Activated naive CD8-positive, alpha-beta T cell treated with anti-CD3 and anti-CD28 coated beads, Interleukin-2, amount 10 ng/mL, durations not matched to agents 7 days and 5 days (primary cell): Measurements from ENCODE around the gene FANCF. TPM values are rescaled to one million over a fixed set of nuclear protein-coding genes. Genes with fewer than 3 reads are reported as not detected.
"Not testable (repeated sequence)": the region's sequence is repeated elsewhere in the genome, so short reads cannot be mapped to it uniquely, and the experiment has no call there.

Experiments used
- ATAC-seq: fragments of 150-1000 bp; cut with Tn5 transposase; one replicate; pipeline ENCODE4 v1.10.0; 2021; ENCODE audit warnings: low read depth, moderate library complexity
- POLR2A ChIA-PET: fragments of 350-600 bp; sonication (Branson Sonifier 250); formaldehyde crosslinking; loops from one replicate; lab custom pipeline; 2021; ENCODE audit warnings: antibody characterized with exemption; lab: Charles Lee
- DNase-seq: peaks from one replicate; pipeline ENCODE4 v3.0.0; 2021
- H3K27ac Mint-ChIP-seq: one replicate; pipeline ENCODE4 v1.8.0; 2022; ENCODE audit warnings: mild to moderate bottlenecking, mixed read lengths
- H3K27me3 Mint-ChIP-seq: one replicate; pipeline ENCODE4 v1.8.0; 2022; ENCODE audit warnings: mild to moderate bottlenecking, moderate library complexity, mixed read lengths
- H3K36me3 Mint-ChIP-seq: one replicate; pipeline ENCODE4 v1.8.0; 2021; ENCODE audit warnings: mild to moderate bottlenecking, mixed read lengths
- H3K4me1 Mint-ChIP-seq: one replicate; pipeline ENCODE4 v1.8.0; 2021; ENCODE audit warnings: mixed read lengths
- H3K4me3 Mint-ChIP-seq: one replicate; pipeline ENCODE4 v1.8.0; 2022; ENCODE audit warnings: mild to moderate bottlenecking, moderate library complexity, mixed read lengths
- H3K9me3 Mint-ChIP-seq: one replicate; pipeline ENCODE4 v1.8.0; 2021; ENCODE audit warnings: mixed read lengths
- total RNA-seq, 2 experiments: library from RNA; stranded (reverse); gene quantifications; one replicate each; pipeline ENCODE4 v1.2.3, GENCODE V29; 2021

Gene FANCF
- 10 to 100 TPM; 18.4 to 18.7 TPM for total RNA-seq

- Mint-ChIP-seq H3K27me3 (no peaks in the 10 kb centered on the region), H3K4me3 (peak within 1 kb of the TSS; percentile 94), H3K36me3 (peaks cover 18% of the 10 kb centered on the region), H3K9me3 (no peaks in the 10 kb centered on the region), H3K27ac (peak within 1 kb of the TSS; percentile 97), H3K4me1 (peaks cover 22% of the 10 kb centered on the region)
- POLR2A ChIA-PET, result interaction anchor here (0.6 to 1.4 kb wide), 6 partner anchors 9 to 203 kb away, joined by 3 to 8 read pairs (median 3); no protein-coding TSS in a partner anchor
- DNase-seq (peak; percentile 83), ATAC-seq (peak; percentile 94)
Measured at GRCh38 chr11:22625448-22626287, at the start of gene FANCF. TSS of gene FANCF (minus strand) at chr11:22625823. CDS start at chr11:22625810, 13 bp downstream.

GRCh38 chr11:22674470-22675439 lies 49.1 kb upstream of the FANCF start:
- DNase-seq (no peak), ATAC-seq (no peak)
- Mint-ChIP-seq H3K27ac (no peak overlapping the region), H3K27me3 (peaks cover 29% of the 10 kb centered on the region), H3K9me3 (no peaks in the 10 kb centered on the region), H3K4me3 (no peak overlapping the region), H3K4me1 (no peaks in the 10 kb centered on the region), H3K36me3 (no peaks in the 10 kb centered on the region)
- POLR2A ChIA-PET, result no interaction called here

GRCh38 chr11:22671751-22672150 lies 46.1 kb upstream of the FANCF start:
- H3K4me3 Mint-ChIP-seq, result no peak overlapping the region
- H3K36me3 Mint-ChIP-seq, result no peaks in the 10 kb centered on the region
- H3K27me3 Mint-ChIP-seq, result peaks cover 53% of the 10 kb centered on the region
- POLR2A ChIA-PET, result no interaction called here
- DNase-seq (no peak), ATAC-seq (no peak)
- peaks cover 4% of the 10 kb centered on the region for H3K4me1 Mint-ChIP-seq
- no peaks in the 10 kb centered on the region for H3K9me3 Mint-ChIP-seq
- H3K27ac Mint-ChIP-seq, result no peak overlapping the region

- Mint-ChIP-seq H3K9me3 (no peaks in the 10 kb centered on the region), H3K27ac (no peak overlapping the region), H3K36me3 (no peaks in the 10 kb centered on the region), H3K4me3 (no peak overlapping the region), H3K4me1 (peaks cover 10% of the 10 kb centered on the region), H3K27me3 (peaks cover 62% of the 10 kb centered on the region)
- ATAC-seq (no peak), DNase-seq (no peak)
- POLR2A ChIA-PET, result no interaction called here
Measured at GRCh38 chr11:22670830-22671229, 45.2 kb upstream of the FANCF start.

- ATAC-seq (no peak), DNase-seq (no peak)
- POLR2A ChIA-PET, result no interaction called here
- Mint-ChIP-seq H3K36me3 (no peaks in the 10 kb centered on the region), H3K9me3 (no peaks in the 10 kb centered on the region), H3K4me3 (no peak overlapping the region), H3K4me1 (peaks cover 10% of the 10 kb centered on the region), H3K27me3 (peaks cover 73% of the 10 kb centered on the region), H3K27ac (no peak overlapping the region)
Measured at GRCh38 chr11:22669368-22669767, 43.7 kb upstream of the FANCF start.

GRCh38 chr11:22668005-22668796 lies 42.6 kb upstream of the FANCF start:
- peaks cover 10% of the 10 kb centered on the region for H3K4me1 Mint-ChIP-seq
- H3K36me3 Mint-ChIP-seq, result no peaks in the 10 kb centered on the region
- H3K27me3 Mint-ChIP-seq, result peaks cover 73% of the 10 kb centered on the region
- DNase-seq (no peak), ATAC-seq (no peak)
- H3K4me3 Mint-ChIP-seq, result no peak overlapping the region
- POLR2A ChIA-PET, result no interaction called here
- no peaks in the 10 kb centered on the region for H3K9me3 Mint-ChIP-seq
- H3K27ac Mint-ChIP-seq, result no peak overlapping the region

- POLR2A ChIA-PET, result no interaction called here
- peak; percentile 44 for DNase-seq
- peak; percentile 68 for ATAC-seq
- H3K4me1 Mint-ChIP-seq, result peaks cover 10% of the 10 kb centered on the region
- H3K27me3 Mint-ChIP-seq, result peaks cover 65% of the 10 kb centered on the region
- peak overlapping the region; percentile 83 for H3K4me3 Mint-ChIP-seq
- H3K36me3 Mint-ChIP-seq, result no peaks in the 10 kb centered on the region
- H3K9me3 Mint-ChIP-seq, result no peaks in the 10 kb centered on the region
- H3K27ac Mint-ChIP-seq, result no peak overlapping the region
Measured at GRCh38 chr11:22666688-22667439, 41.2 kb upstream of the FANCF start.

GRCh38 chr11:22666325-22666687 lies 40.7 kb upstream of the FANCF start, which contains the start of gene GAS2:
TSS of gene GAS2 (plus strand) at chr11:22666611. CDS start at chr11:22674870, 8,259 bp downstream.
- Mint-ChIP-seq H3K27ac (no peak within 1 kb of the TSS), H3K27me3 (peaks cover 61% of the 10 kb centered on the region), H3K4me3 (peak within 1 kb of the TSS; percentile 83), H3K9me3 (no peaks in the 10 kb centered on the region), H3K4me1 (peaks cover 10% of the 10 kb centered on the region), H3K36me3 (no peaks in the 10 kb centered on the region)
- ATAC-seq (no peak), DNase-seq (no peak)
- POLR2A ChIA-PET, result no interaction called here

GRCh38 chr11:22659783-22660182 lies 34.2 kb upstream of the FANCF start:
- DNase-seq, result no peak
- Mint-ChIP-seq H3K36me3 (no peaks in the 10 kb centered on the region), H3K4me1 (peaks cover 13% of the 10 kb centered on the region), H3K27me3 (peaks cover 3% of the 10 kb centered on the region), H3K9me3 (no peaks in the 10 kb centered on the region), H3K27ac (no peak overlapping the region), H3K4me3 (no peak overlapping the region)
- POLR2A ChIA-PET, result no interaction called here
- no peak for ATAC-seq

- H3K9me3 Mint-ChIP-seq, result no peaks in the 10 kb centered on the region
- ATAC-seq (peak; percentile 97), DNase-seq (no peak)
- H3K36me3 Mint-ChIP-seq, result peaks cover 4% of the 10 kb centered on the region
- H3K4me1 Mint-ChIP-seq, result peaks cover 13% of the 10 kb centered on the region
- H3K27me3 Mint-ChIP-seq, result no peaks in the 10 kb centered on the region
- H3K4me3 Mint-ChIP-seq, result peak overlapping the region; percentile 32
- POLR2A ChIA-PET, result interaction anchor here (0.7 to 0.9 kb wide), 2 partner anchors 22 to 32 kb away, joined by 3 read pairs; partner anchors contain the start of gene FANCF
- H3K27ac Mint-ChIP-seq, result peak overlapping the region; percentile 15
Measured at GRCh38 chr11:22657101-22657694, 31.6 kb upstream of the FANCF start.

GRCh38 chr11:22656130-22656529 lies 30.5 kb upstream of the FANCF start:
- DNase-seq, result no peak
- Mint-ChIP-seq H3K27ac (no peak overlapping the region), H3K9me3 (no peaks in the 10 kb centered on the region), H3K4me1 (peaks cover 13% of the 10 kb centered on the region), H3K36me3 (peaks cover 6% of the 10 kb centered on the region), H3K27me3 (no peaks in the 10 kb centered on the region), H3K4me3 (no peak overlapping the region)
- POLR2A ChIA-PET, result no interaction called here
- ATAC-seq, result no peak

- ATAC-seq, H3K4me3 Mint-ChIP-seq, H3K27ac Mint-ChIP-seq, H3K9me3 Mint-ChIP-seq, H3K36me3 Mint-ChIP-seq, H3K27me3 Mint-ChIP-seq, DNase-seq, H3K4me1 Mint-ChIP-seq, POLR2A ChIA-PET: not testable (repeated sequence)
Measured at GRCh38 chr11:22652346-22652745, 26.7 kb upstream of the FANCF start.
